Neural cell (in vitro differentiated cells): ENCODE results near the gene ITFG2. TPM values are rescaled to one million over a fixed set of nuclear protein-coding genes. Genes with fewer than 3 reads are reported as not detected.
A peak's percentile ranks its signal among the peaks of the same experiment; 100 is the strongest.

ENCODE experiments used
- H2AFZ ChIP-seq: fragments of 200-600, 300-800 bp; sonication (generic), shearing (Covaris generic); 2 replicates; pipeline ENCODE4 v1.6.0; 2014; ENCODE audit warnings: low read depth, mild to moderate bottlenecking, antibody characterized with exemption, low read length, moderate library complexity
- H3F3A ChIP-seq: fragments of 200-600 bp; shearing (Covaris generic); 2 replicates; pipeline ENCODE4 v1.6.1; 2016; ENCODE audit warnings: mild to moderate bottlenecking, moderate library complexity, mixed read lengths, antibody characterized with exemption, low read length; ENCODE audit not compliant: insufficient read depth, poor library complexity, severe bottlenecking
- H3K27ac ChIP-seq: fragments of 200-600, 300-800 bp; sonication (generic), shearing (Covaris generic); 2 replicates; pipeline ENCODE4 v1.5.1; 2014; ENCODE audit warnings: mild to moderate bottlenecking, low read length, moderate library complexity
- H3K27me3 ChIP-seq: fragments of 300-800, 200-600 bp; sonication (generic), shearing (Covaris generic); 2 replicates; pipeline ENCODE4 v1.6.0; 2014; ENCODE audit warnings: mild to moderate bottlenecking, low read depth, low read length, moderate library complexity; ENCODE audit not compliant: insufficient read depth
- H3K36me3 ChIP-seq: fragments of 300-800, 200-600 bp; sonication (generic), shearing (Covaris generic); 2 replicates; pipeline ENCODE4 v1.5.1; 2014; ENCODE audit warnings: mild to moderate bottlenecking, antibody characterized with exemption, low read length, moderate library complexity; ENCODE audit not compliant: insufficient read depth
- H3K4me2 ChIP-seq: fragments of 300-800, 200-600 bp; sonication (generic), shearing (Covaris generic); 2 replicates; pipeline ENCODE4 v1.6.0; 2014; ENCODE audit warnings: mild to moderate bottlenecking, low read length
- H3K4me3 ChIP-seq: fragments of 300-800, 200-600 bp; sonication (generic), shearing (Covaris generic); 2 replicates; pipeline ENCODE4 v1.5.1; 2014; ENCODE audit warnings: mild to moderate bottlenecking, low read length, moderate library complexity
- H3K79me2 ChIP-seq: fragments of 200-600 bp; shearing (Covaris generic); replicated peaks from 2 replicates; pipeline ENCODE4 v1.6.0; 2014; ENCODE audit warnings: mild to moderate bottlenecking, low read length, moderate library complexity; ENCODE audit not compliant: insufficient read depth
- H3K9ac ChIP-seq: fragments of 300-800, 200-600 bp; sonication (generic), shearing (Covaris generic); 2 replicates; pipeline ENCODE4 v1.6.1; 2016; ENCODE audit warnings: mild to moderate bottlenecking, low read length, mixed read lengths
- H3K9me2 ChIP-seq: fragments of 200-600 bp; shearing (Covaris generic); 2 replicates; pipeline ENCODE4 v1.6.1; 2016; ENCODE audit warnings: mild to moderate bottlenecking, low read length, mixed read lengths; ENCODE audit not compliant: insufficient read depth
- H3K9me3 ChIP-seq: fragments of 200-600, 300-800 bp; sonication (generic), shearing (Covaris generic); 2 replicates; pipeline ENCODE4 v1.6.1; 2016; ENCODE audit warnings: mild to moderate bottlenecking, mixed run types, low read length, moderate library complexity, mixed read lengths
- H4K20me1 ChIP-seq: fragments of 200-600 bp; shearing (Covaris generic); 2 replicates; pipeline ENCODE4 v1.6.1; 2016; ENCODE audit warnings: mild to moderate bottlenecking, mixed run types; ENCODE audit not compliant: insufficient read depth
- EP300 ChIP-seq: fragments of 450-650 bp; conservative IDR thresholded peaks from 2 replicates; pipeline ENCODE4 v1.6.1; 2014; ENCODE audit warnings: antibody characterized with exemption, mild to moderate bottlenecking, moderate library complexity; ENCODE audit not compliant: poor library complexity, severe bottlenecking
- EZH2 ChIP-seq: fragments of 200-600, 300-800 bp; shearing (Covaris generic), sonication (generic); IDR thresholded peaks from 2 replicates; pipeline ENCODE4 v1.6.1; 2014; ENCODE audit warnings: antibody characterized with exemption, low read length, borderline replicate concordance, mild to moderate bottlenecking; ENCODE audit not compliant: insufficient read depth, poor library complexity, severe bottlenecking
- MXI1 ChIP-seq: fragments of 450-650 bp; conservative IDR thresholded peaks from 2 replicates; pipeline ENCODE4 v1.6.1; 2014; ENCODE audit warnings: antibody characterized with exemption, mild to moderate bottlenecking; ENCODE audit not compliant: poor library complexity, severe bottlenecking
- POLR2AphosphoS5 ChIP-seq: IDR thresholded peaks from 2 replicates; pipeline ENCODE4 v1.6.1; 2012
- RAD21 ChIP-seq: fragments of 450-650 bp; conservative IDR thresholded peaks from 2 replicates; pipeline ENCODE4 v1.6.1; 2014; ENCODE audit warnings: antibody characterized with exemption, mild to moderate bottlenecking, moderate library complexity
- SMC3 ChIP-seq: fragments of 450-650 bp; conservative IDR thresholded peaks from 2 replicates; pipeline ENCODE4 v1.6.1; 2014; ENCODE audit warnings: antibody characterized with exemption, mild to moderate bottlenecking, moderate library complexity; ENCODE audit not compliant: poor library complexity
- TAF1 ChIP-seq: IDR thresholded peaks from 2 replicates; pipeline ENCODE4 v1.6.1; 2012; ENCODE audit warnings: low read depth
- polyA plus RNA-seq: library from polyadenylated mRNA; depleted of rRNA; stranded (reverse); fragments of >200 nt; gene quantifications from 2 replicates; pipeline ENCODE4 v1.2.3, GENCODE V29; 2014
- TF ChIP-seq, protein P1 (sequence below): fragments of 450-650 bp; IDR thresholded peaks from 2 replicates; pipeline ENCODE4 v1.5.1; 2014; ENCODE audit warnings: antibody characterized with exemption, mild to moderate bottlenecking, moderate library complexity; ENCODE audit not compliant: poor library complexity, severe bottlenecking
- TF ChIP-seq, protein P2 (sequence below): IDR thresholded peaks from 2 replicates; pipeline ENCODE4 v1.6.1; 2012; ENCODE audit warnings: borderline replicate concordance

The ITFG2 gene
- polyA plus RNA-seq, 1 donor from 2014 or later = 22.2 TPM

DNA sequence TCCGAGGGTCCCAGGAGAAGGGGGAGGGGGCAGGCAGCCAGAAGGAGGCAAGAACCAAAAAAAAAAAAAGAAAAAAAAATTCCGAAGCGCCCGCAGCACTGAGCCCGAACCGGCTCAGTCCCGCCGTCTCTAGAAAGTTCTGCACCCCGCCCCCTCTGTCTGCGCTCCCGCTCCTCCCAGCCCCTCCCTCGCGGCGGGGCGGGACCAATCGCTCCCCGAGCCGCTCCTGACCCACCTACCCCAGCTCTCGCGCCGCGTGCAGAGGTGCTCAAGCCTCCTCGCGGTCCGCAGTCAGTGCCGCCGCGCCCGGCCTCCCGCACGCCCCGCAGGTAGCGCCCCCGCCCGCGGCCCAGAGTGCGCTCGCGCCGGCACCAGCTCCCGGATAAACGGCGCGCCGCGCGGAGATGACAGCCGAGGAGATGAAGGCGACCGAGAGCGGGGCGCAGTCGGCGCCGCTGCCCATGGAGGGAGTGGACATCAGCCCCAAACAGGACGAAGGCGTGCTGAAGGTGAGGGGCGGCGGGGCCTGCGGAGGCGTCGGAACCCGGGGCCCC lies 17.7 kb upstream of the ITFG2 start, which contains the start of gene FKBP4:
FKBP4 (plus strand) TSS at position 235 of the 554 bp plus-strand sequence; CDS start at position 405, 170 bp downstream.
- Histone ChIP-seq H3K27me3 (no peaks in the 10 kb centered on the region), H3K36me3 (peaks cover 13% of the 10 kb centered on the region), H3K79me2 (peaks cover 22% of the 10 kb centered on the region), H3K4me3 (peak within 1 kb of the TSS; percentile 91), H3K9me3 (no peaks in the 10 kb centered on the region), H3K27ac (peak within 1 kb of the TSS; percentile 72), H3K9me2 (no peaks in the 10 kb centered on the region), H3K4me2 (peak within 1 kb of the TSS; percentile 97), H3K9ac (peak within 1 kb of the TSS; percentile 82), H4K20me1 (peaks cover 5% of the 10 kb centered on the region), H2AFZ (peak within 1 kb of the TSS; percentile 65), H3F3A (peaks cover 4% of the 10 kb centered on the region)
- no peak for TF ChIP-seq TAF1
- TF ChIP-seq POLR2AphosphoS5 = peak; percentile 80
- peak; percentile 71 for TF ChIP-seq MXI1
- TF ChIP-seq, protein P1, sequence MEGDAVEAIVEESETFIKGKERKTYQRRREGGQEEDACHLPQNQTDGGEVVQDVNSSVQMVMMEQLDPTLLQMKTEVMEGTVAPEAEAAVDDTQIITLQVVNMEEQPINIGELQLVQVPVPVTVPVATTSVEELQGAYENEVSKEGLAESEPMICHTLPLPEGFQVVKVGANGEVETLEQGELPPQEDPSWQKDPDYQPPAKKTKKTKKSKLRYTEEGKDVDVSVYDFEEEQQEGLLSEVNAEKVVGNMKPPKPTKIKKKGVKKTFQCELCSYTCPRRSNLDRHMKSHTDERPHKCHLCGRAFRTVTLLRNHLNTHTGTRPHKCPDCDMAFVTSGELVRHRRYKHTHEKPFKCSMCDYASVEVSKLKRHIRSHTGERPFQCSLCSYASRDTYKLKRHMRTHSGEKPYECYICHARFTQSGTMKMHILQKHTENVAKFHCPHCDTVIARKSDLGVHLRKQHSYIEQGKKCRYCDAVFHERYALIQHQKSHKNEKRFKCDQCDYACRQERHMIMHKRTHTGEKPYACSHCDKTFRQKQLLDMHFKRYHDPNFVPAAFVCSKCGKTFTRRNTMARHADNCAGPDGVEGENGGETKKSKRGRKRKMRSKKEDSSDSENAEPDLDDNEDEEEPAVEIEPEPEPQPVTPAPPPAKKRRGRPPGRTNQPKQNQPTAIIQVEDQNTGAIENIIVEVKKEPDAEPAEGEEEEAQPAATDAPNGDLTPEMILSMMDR = no peak
- peak; percentile 13 for TF ChIP-seq RAD21
- TF ChIP-seq EP300 = peak; percentile 34
- TF ChIP-seq, protein P2, sequence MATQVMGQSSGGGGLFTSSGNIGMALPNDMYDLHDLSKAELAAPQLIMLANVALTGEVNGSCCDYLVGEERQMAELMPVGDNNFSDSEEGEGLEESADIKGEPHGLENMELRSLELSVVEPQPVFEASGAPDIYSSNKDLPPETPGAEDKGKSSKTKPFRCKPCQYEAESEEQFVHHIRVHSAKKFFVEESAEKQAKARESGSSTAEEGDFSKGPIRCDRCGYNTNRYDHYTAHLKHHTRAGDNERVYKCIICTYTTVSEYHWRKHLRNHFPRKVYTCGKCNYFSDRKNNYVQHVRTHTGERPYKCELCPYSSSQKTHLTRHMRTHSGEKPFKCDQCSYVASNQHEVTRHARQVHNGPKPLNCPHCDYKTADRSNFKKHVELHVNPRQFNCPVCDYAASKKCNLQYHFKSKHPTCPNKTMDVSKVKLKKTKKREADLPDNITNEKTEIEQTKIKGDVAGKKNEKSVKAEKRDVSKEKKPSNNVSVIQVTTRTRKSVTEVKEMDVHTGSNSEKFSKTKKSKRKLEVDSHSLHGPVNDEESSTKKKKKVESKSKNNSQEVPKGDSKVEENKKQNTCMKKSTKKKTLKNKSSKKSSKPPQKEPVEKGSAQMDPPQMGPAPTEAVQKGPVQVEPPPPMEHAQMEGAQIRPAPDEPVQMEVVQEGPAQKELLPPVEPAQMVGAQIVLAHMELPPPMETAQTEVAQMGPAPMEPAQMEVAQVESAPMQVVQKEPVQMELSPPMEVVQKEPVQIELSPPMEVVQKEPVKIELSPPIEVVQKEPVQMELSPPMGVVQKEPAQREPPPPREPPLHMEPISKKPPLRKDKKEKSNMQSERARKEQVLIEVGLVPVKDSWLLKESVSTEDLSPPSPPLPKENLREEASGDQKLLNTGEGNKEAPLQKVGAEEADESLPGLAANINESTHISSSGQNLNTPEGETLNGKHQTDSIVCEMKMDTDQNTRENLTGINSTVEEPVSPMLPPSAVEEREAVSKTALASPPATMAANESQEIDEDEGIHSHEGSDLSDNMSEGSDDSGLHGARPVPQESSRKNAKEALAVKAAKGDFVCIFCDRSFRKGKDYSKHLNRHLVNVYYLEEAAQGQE = no peak
- no peak for TF ChIP-seq SMC3
- TF ChIP-seq EZH2 = no peak

DNA sequence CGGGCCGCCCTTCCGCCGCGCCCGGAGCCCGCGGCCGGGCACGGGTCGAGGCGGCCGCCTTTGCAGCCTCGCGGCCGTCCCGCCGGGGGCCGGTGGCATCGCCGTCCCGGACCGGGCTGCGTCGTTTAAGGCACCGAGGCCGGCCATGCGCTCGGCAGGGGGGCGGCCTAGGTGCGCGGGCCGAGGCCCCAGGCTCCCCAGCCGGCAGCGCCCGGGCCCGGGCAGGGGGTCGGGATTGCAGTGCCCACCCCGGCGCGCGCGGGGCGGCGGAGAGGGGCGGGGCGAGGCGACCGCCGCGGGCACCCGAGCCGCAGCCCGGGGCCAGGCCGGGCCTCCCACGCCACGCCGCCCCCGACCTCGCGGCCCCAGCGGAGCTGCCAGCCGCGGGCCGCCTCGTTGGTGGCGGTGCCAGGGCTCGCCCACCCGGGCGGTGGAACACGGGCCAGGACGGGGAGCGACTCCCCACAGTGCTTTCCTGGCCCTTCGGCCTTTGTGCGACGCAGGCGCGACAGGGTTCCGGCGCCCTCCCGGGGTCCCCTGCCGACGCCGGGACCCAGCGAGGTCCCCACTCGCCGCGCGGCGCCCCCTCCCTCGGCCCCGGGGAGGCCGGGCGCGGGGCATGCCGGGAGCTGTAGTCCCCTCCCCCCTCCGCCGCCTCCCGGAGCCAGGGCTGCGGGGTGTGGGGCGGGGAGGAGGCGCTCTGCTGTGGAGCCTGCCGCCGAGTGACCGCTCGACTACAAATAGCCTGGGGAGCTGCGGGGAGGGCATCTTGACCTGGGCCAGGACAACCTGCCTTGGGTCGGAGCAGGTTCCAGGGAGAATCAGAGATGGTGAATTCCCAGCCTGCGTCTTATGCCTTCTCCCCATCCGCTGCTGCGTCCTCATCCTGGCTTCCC lies 16.9 kb upstream of the ITFG2 start:
- Histone ChIP-seq H3K9ac (peak overlapping the region; percentile 82), H4K20me1 (peaks cover 5% of the 10 kb centered on the region), H3K4me2 (peak overlapping the region; percentile 97), H3K4me3 (peak overlapping the region; percentile 91), H3F3A (peaks cover 4% of the 10 kb centered on the region), H3K9me3 (no peaks in the 10 kb centered on the region), H3K27ac (peak overlapping the region; percentile 72), H2AFZ (peak overlapping the region; percentile 65), H3K36me3 (peaks cover 13% of the 10 kb centered on the region), H3K9me2 (no peaks in the 10 kb centered on the region), H3K79me2 (peaks cover 22% of the 10 kb centered on the region), H3K27me3 (no peaks in the 10 kb centered on the region)
- TF ChIP-seq MXI1 (peak; percentile 71), TAF1 (no peak), EZH2 (no peak), POLR2AphosphoS5 (peak; percentile 67)
